HepG2 (cell line): ENCODE measurements around the gene CADM1. TPM values are rescaled to one million over a fixed set of nuclear protein-coding genes. Genes with fewer than 3 reads are reported as not detected.
A peak's percentile ranks its signal among the peaks of the same experiment; 100 is the strongest.

Experiments used
- BATF2 ChIP-seq: sonication (generic); formaldehyde crosslinking; IDR thresholded peaks from 2 replicates; pipeline ENCODE4 v1.8.0; 2022; ENCODE audit warnings: mild to moderate bottlenecking, missing genetic modification reagents, moderate library complexity
- KMT2A ChIP-seq: sonication (generic); formaldehyde crosslinking; IDR thresholded peaks from 2 replicates; pipeline ENCODE4 v1.4.0; 2020; ENCODE audit warnings: missing genetic modification reagents
- MED1 ChIP-seq: sonication (generic); formaldehyde crosslinking; IDR thresholded peaks from 2 replicates; pipeline ENCODE4 v1.4.0; 2020; ENCODE audit warnings: missing genetic modification reagents
- NFYC ChIP-seq: IDR thresholded peaks from 2 replicates; pipeline ENCODE4 v1.6.1; 2016; ENCODE audit warnings: missing genetic modification reagents, missing compliant biosample characterization
- SIN3A ChIP-seq: IDR thresholded peaks from 2 replicates; pipeline ENCODE4 v1.6.1; 2011; ENCODE audit warnings: low read depth, mild to moderate bottlenecking, control low read depth, low read length, borderline replicate concordance
- SRSF4 ChIP-seq: fragments of 200-400 bp; formaldehyde crosslinking; IDR thresholded peaks from one replicate; pipeline ENCODE4 v1.6.1; 2018; ENCODE audit warnings: mild to moderate bottlenecking, low read depth, low read length, moderate library complexity; ENCODE audit not compliant: poor library complexity, severe bottlenecking
- STAG1 ChIP-seq: sonication (generic); formaldehyde crosslinking; IDR thresholded peaks from 2 replicates; pipeline ENCODE4 v1.4.0; 2020; ENCODE audit warnings: missing genetic modification reagents
- TAF1 ChIP-seq: sonication (generic); formaldehyde crosslinking; IDR thresholded peaks from 2 replicates; pipeline ENCODE4 v1.4.0; 2020; ENCODE audit warnings: missing genetic modification reagents
- YEATS4 ChIP-seq: sonication (generic); formaldehyde crosslinking; IDR thresholded peaks from 2 replicates; pipeline ENCODE4 v1.4.0; 2020; ENCODE audit warnings: missing genetic modification reagents, borderline replicate concordance
- ZBTB39 ChIP-seq: sonication (generic); formaldehyde crosslinking; IDR thresholded peaks from 2 replicates; pipeline ENCODE4 v1.5.0; 2020; ENCODE audit warnings: missing genetic modification reagents
- ZFP91 ChIP-seq: sonication (generic); formaldehyde crosslinking; IDR thresholded peaks from 2 replicates; pipeline ENCODE4 v1.9.0; 2022; ENCODE audit warnings: missing genetic modification reagents, mild to moderate bottlenecking, borderline replicate concordance
- ZNF281 ChIP-seq: sonication (generic); formaldehyde crosslinking; IDR thresholded peaks from 2 replicates; pipeline ENCODE4 v1.4.0; 2020; ENCODE audit warnings: missing genetic modification reagents, borderline replicate concordance
- ZNF331 ChIP-seq: sonication (generic); formaldehyde crosslinking; IDR thresholded peaks from 2 replicates; pipeline ENCODE4 v1.4.0; 2020; ENCODE audit warnings: missing genetic modification reagents
- ZNF687 ChIP-seq: sonication (generic); formaldehyde crosslinking; IDR thresholded peaks from 2 replicates; pipeline ENCODE4 v1.5.1; 2020; ENCODE audit warnings: mild to moderate bottlenecking, missing genetic modification reagents, moderate library complexity
- ZNF747 ChIP-seq: sonication (generic); formaldehyde crosslinking; IDR thresholded peaks from 2 replicates; pipeline ENCODE4 v1.8.1; 2023; ENCODE audit warnings: missing genetic modification reagents, mild to moderate bottlenecking, borderline replicate concordance
- polyA plus RNA-seq, 8 experiments: library from polyadenylated mRNA; depleted of rRNA in 3 of 8; stranded (reverse) in 7 of 8; unstranded in 1 of 8; fragments of >200 nt; fragmentation: Illumina TruSeq in 4 of 8; extraction: Trizol in 4 of 8; gene quantifications; 2 replicates each; pipeline versions ENCODE4 v1.2.1 to v1.2.3, GENCODE V29; 2011 to 2016; ENCODE audit warnings: low read depth in 4 of 8, missing spikeins in 1 of 8, mixed read lengths in 1 of 8; ENCODE audit not compliant: insufficient read depth in 1 of 8
- total RNA-seq, 5 experiments: library from RNA; depleted of rRNA; stranded (reverse); fragments of >200 nt; fragmentation: Illumina TruSeq; extraction: Trizol; gene quantifications; 2 replicates each; pipeline ENCODE4 v1.2.3, GENCODE V29; 2016; ENCODE audit warnings: low read depth in 1 of 5

The CADM1 gene
- total and polyA plus RNA-seq, 2 of the 13 experiments (the other 11 are each of a cell fraction or from before 2014, with no cell fraction given) = 71.3 to 122 TPM

- TF ChIP-seq ZNF687 (CRISPR knock-in tag) (peak; percentile 62), KMT2A (CRISPR knock-in tag) (peak; percentile 63; the same call in 1 of the 2 replicates), SRSF4 (no peak), ZNF281 (CRISPR knock-in tag) (peak; percentile 55; the same call in 1 of the 2 replicates), ZNF331 (peak; percentile 34; the same call in 1 of the 2 replicates), ZFP91 (peak; percentile 39; the same call in 1 of the 2 replicates), TAF1 (CRISPR knock-in tag) (peak; percentile 100), STAG1 (CRISPR knock-in tag) (peak; percentile 46), MED1 (CRISPR knock-in tag) (peak; percentile 36; the same call in 1 of the 2 replicates), YEATS4 (CRISPR knock-in tag) (0 out of 2 replicates have a peak, but pooled peaks have one; percentile 70), NFYC (CRISPR knock-in tag) (peak; percentile 80), ZNF747 (CRISPR knock-in tag) (peak; percentile 79; the same call in 1 of the 2 replicates), ZBTB39 (CRISPR knock-in tag) (no peak), SIN3A (peak; percentile 82; the same call in 1 of the 2 replicates), BATF2 (CRISPR knock-in tag) (0 out of 2 replicates have a peak, but pooled peaks have one; percentile 68)
These were observed at the start of gene CADM1 (continued) for GRCh38 chr11:115504276-115505158.
